HG03460 (cell line): Measurements from ENCODE around the gene MAP3K14.

Experiments used
- ATAC-seq: cut with Tn5 transposase; IDR thresholded peaks from one replicate; pipeline ENCODE4 v1.9.1; 2021; ENCODE audit not compliant: unreplicated experiment

The MAP3K14 gene

DNA sequence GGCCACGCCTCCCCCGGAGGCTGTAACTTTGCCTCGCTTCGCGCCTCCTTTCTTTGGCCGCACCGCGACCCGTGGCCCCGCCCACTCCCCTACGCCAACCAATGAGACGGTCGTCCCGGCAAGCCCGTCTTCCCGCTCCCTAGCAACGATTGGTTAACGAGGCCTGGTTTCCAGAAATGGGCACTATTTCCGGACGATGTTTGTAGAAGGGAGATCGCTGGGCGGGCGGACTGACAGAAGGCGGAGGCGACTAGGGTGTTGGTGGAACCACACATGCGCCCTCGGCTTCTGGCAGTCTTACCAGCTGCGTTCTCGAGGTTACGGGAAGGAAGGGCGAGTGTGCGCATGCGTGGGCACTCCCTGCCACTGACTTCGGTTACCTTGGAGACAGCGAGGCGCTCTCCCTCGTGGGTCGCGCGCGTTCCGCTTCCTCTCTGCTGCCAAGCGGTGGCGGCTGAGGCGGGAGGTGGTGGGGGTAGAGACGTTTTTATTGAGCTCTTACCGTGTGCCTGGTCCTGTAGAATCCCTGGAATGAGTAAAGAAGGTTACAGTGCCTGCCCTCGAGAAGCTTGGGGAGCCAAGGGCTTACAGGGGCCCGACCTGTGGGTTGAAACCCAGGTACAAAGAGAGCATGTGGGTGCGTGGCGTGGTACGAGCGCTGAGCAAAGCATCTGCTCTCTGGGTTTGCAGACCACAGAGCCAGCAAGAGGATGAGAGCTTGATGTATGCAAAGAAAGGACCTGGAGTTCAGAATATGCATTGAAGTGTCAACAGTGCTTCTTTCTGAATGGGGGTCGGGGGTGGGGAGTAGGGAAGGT, 500 bp upstream of the MAP3K14 start:
- peak; percentile 69 for ATAC-seq

DNA sequence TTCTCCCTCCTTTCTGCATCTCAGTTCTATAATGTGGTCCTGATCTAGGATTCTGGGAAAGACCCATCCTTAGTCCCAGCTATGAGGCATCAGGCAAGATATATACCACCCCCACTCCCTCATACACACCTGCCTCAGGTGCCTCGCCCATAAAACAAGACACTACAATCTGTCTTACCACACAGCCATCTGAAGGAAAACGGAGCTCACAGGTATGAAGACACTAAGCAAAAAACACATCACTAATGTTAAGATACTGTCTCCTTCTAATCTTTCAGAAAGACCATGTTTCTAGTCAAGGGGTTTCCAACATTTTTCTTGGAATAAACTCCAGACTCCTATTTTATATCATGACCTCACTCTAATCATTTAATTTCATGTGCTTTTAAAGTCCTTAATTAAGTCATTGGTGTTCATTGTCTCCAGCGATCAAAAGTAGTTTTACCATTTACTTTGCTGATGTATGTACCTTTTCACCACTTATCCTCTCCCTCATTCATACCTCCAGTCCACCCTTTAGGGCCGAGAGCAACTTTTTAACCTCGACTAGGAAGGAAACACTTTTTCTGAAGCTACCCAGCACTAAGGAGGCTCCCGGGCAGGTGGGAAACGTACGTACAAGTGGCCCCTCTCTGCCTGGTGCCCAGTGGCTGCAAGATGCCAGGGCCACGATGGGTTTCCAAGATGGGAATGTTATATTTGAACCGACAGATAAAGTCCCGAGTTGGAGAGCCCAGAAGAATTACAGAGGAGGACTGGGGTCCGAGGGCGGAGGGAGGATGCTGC, 979 bp downstream of the MAP3K14 start:
- ATAC-seq = no peak

DNA sequence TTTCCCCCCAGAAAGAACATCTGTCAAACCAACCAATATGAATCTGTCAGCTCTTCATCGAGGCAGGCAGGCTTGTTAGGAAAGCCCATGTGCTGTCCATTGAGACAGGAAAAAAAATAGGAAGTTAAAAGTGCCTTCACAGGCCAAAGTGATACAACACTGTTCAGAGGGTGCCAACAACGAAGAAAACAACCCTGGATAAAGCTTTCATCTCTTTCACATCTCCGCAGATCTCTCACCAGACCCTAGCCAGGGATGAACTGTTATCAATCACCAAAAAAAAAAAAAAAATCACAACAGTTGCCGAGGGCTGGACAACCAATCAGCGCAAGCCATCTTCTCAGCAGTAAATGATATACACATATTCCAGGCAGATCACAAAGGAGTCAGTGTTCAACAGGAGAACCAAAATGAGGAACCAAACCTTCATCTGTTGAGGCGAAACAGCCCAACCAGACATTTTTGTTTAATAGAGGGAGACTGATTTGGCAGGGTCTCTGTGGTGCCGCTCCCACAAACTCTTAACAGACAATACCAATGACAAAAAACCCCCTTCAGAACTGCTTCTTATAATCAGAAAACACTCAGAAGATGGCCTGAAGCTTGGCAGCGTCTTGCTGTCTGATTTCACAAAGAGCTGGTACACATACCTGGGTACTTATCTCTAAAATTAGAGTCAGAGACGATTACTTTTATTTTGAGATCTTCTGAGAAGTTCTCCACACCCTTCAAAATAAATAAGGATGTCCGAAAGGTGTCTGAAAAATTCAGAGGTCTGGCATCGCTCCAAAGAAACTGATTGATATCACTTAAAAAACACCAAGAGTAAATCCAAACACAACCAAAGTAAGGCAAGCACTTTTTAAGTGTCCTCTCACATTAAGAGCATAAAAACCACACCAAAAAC, 1.8 kb downstream of the MAP3K14 start:
- no peak for ATAC-seq

DNA sequence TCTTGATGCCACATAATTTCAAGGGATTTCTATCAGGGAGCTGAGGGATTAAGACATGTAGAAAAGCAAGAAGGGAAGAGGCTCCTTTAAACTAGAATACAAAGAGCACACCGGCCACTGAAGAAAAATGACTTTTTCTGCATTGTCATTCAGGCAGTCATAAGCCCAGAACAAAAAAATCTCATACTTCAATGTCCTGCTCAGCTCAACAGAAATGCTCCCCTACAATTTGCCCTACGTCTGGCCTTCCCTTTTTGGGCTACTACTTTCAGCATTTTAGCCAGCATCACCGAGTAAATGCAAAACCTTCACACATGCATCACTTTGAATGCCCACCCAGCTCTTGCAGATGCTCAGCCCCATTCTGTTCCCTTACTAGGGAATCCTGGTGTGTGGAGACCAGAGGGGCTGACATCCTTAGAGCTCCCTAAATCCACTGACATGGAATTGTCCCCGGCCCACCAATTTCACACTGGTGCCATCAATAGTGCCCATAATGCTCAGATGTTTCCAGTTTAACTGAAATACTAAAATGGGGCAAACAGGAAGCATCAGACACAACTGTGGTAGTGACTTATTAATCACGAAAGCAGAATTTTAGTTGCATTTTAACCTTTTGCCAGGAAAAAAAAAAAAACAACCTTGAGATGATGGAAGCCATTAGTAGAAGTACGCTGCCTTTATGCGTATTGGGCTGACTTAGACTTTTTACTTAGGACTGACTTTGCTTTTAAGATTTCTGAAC, 2.7 kb downstream of the MAP3K14 start:
- no peak for ATAC-seq

DNA sequence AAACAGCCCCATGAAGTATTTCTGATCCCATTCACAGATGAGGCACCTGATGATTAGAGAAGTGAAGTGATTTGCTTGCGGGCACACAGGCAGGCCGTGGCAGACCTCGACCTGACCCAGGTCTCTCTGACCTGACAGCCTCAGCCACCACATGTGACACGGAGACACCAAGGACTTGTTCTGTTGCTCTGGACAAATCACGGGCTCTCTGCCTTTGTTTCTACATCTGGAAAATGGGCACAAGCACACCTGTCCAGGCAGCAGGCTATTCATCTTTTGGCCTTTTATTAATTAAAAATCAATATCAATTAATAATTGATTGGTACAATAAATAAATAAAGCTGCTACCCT, 3.4 kb downstream of the MAP3K14 start:
- ATAC-seq = no peak

DNA sequence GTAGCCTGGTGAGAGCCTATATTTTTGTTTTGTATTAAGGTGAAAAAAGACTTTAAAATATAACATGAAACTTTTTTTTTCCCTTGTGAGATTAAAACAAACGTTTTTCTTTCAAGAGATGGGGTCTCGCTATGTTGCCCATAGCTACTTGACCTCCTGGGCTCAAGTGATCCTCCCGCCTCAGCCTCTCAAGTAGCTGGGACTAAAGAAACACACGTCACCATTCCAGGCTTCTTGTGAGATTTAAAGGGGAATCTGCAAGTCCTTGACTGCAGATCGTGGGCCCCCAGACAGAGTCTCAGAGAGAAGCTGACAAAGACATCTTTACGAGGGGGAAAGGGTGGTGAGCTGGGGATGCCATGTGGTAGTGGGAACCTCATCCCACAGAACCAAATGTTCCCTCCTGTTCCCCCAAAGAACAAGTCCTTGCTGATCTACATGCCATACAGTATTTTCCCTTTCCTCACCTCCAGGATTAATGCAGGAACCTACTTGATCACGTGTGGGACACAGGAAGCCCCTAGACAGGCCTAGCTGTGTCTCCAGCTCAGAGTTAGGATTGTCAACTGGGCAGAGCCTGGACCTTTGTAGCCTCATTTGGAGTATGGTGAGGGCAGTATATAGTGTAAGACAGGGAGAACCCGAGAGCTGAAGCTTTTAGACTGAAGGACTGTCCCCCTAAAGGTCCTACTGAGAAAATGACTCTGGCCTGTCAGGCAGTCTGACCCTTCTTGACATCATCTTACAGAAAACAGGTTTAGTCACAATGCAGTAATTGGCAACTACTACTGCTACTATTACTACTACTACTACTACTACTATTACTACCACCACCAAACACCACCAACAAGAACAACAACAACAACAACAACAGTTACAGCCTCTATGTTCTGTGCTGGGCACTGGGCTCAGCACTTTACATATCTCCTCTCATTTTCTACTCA, 4.1 kb downstream of the MAP3K14 start:
- no peak for ATAC-seq

DNA sequence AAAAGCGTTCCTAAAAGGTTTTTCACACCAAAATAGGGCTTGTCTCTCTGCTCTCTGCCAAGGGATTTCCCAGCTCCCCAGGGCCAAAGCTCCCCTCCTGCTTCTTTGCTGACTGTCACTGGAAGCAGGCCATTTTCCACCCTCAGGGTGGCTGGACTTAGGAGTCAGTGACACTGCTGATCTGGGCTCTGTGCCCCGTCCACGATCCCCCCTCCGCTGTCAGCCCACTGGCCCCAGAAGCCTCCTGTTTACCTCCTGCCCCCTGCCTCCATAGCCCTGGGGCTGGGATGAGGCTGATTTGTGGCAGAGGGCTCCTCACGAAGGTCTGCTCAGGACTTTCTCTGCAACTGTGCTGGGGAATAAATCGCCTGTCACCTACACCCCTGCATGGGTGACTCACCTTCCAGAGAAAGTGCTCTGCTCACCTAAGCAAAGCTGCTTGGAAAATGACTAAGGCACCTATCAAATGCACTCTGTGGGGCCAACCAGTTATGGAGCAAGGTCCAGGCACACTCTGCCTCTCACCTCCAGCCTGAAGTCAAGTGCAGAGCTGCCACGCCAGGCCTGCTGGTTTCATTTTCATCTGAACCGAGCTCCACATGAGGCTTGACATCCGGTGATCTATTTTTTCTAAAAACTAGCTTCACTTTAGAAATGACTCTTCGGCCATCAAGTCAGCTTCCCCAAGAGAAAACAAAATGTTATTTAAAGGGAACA, 4.9 kb downstream of the MAP3K14 start:
- no peak for ATAC-seq

DNA sequence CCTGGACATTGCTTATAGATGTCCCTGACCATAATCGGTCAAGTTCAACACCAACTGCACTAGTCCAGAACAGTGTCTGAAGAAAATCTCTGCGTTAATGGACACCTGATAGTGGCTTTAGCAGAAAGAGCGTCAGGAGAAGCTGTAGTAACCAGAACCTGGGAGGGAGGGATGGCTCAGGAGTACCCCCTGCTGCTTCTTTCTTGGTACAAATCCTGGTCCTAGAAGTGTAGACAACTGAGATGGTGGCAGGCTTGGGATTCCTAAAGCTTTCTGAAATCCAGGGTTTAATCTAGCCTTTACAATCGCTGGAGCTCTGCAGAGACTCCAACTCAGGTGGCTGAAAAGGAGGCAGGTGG, 5.4 kb downstream of the MAP3K14 start:
- ATAC-seq = no peak

DNA sequence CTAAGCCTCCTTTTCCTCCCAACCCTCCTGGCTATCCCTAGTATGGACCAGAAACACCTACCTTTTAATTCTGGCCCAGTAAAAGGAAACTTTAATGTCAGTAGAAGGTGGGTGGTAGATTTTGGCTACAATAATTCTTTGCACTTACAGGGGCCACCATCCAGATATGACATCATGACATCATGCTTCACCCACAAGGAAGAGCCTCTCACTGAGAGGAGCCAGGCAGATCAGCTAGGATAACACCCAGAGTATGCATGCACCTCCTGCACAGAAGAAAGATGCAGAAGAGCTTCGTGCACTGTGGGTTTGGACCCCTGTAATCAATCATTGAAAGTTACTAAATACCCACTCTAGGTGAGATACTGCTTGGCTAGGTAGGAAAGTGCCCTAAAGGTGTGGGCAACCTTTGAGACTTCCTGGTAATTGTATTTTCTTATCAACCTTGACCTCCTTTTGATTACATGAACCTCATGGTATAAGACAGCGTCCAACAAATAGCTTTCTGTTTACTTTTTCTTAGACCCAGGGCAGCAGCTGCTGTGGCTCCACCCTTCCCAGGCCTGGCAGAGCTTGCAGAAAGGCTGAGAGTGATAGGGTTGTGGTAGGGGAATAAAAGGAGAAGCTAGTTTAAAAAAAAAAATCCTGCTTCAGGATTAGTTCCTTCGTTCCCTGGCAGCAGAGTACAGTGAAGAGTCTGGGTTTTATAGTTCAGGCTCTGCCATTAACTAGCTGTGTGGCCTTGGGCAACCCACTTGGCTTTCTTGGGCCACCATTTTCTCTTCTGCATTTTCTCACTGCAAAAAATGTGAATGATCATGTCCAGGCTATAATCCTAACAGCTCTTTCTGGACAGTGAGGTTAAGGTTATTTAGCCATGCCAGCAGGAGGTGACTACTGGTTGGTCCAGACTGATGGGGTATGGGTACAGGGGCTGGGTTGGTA, 6.2 kb downstream of the MAP3K14 start:
- ATAC-seq = no peak

DNA sequence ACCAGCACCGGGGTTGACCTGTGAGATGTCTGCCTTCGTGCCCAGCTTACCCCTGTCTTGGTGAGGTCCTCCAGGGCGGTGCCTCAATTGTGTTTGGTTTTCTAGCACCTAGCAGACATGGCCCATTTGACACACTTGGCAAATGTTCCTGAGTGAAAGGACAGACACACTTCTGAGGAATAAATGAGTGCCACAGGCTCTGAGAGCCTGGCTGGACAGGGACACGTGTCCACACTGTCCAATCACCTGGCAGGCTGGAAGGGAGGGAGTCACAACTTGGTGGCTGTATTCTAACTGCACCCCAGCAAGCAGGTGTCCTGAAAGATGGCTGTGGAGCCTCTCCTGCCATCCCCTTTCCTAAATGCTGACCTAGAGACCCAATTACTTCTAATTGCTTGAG, 7.4 kb downstream of the MAP3K14 start:
- no peak for ATAC-seq

DNA sequence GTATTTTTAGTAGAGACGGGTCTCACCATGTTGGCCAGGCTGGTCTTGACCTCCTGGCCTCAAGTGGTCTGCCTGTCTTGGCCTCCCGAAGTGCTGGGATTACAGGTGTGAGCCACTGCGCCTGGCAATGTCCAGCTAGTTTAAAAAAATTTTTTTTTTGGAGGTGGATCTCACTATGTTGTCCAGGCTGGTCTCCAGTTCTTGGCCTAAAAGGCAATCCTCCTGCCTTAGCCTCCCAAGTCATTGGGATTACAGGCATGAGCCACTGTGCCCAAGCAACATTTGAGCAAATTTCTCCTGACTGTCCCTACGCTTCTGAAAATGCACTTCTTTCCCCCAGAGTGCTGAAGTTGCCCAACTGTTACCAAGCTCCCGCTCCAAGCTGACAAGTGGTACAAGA, 8.0 kb downstream of the MAP3K14 start:
- ATAC-seq = no peak

DNA sequence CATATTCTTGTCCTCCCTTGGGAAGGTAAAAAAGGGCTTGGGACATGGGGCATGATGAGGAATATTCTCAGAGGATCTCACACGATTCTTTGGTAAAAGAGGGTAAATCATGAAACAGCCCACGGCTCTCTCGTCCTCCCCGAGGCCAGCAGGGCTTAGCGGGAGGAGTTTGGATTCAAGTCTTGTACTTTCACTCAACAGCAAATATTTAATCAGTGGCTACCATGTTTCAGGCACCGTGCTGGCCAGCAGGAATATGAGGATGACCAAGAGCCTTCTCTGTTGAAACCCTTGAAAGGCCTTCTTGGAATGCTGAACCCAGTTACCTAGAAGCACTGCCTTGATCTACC, 8.8 kb downstream of the MAP3K14 start:
- ATAC-seq = no peak

DNA sequence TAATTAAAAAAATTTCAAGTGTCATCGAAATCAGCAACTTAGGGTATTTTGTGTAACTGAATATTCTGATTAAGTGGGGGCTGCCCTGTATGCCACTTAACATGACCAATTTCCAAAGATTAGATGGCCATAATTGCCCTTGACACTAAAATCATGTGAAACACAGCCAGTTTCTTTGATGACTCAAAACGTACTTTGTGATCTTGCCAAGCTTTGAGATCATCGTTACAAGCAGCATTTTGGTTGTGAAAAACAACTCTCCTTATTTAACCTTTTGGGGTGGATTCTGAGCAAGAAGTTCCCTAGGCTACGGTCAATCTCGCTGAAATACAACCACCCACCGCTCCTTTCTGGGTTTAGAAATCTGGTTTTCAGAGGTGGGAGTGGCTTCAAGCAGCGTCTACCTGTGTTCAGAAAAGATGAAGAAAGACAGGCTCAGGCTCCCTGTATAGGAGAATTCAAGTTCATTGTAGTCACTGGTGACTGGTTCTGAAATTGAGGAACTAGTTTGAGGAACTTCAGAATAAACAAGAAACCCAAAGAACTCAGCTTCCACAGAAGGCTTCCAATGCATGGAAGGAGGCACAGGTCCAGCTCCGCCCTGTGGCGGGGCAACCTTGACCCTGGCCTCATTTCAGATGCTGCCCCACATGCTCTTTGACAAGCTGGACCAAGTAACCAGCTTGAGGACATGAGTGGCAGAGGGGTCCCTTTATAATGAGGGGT, 9.4 kb downstream of the MAP3K14 start:
- ATAC-seq = no peak

DNA sequence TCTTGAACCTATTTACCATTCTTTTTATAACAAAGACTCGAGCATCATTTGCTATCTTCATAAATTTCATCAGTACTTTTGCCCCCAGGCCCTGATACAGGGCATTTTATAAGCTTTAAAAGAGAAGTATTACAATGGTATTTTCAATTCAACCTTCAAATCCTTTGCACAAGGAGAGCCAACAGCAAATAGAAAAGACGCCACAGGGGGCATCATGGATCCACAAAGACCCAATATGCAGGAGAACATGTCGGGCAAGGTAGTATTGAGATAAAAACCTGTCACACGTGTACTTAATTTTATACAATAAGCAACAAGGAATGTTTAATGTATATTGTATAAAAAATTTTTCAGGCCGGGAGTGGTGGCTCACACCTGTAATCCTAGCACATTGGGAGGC, 10.2 kb downstream of the MAP3K14 start:
- ATAC-seq = no peak

DNA sequence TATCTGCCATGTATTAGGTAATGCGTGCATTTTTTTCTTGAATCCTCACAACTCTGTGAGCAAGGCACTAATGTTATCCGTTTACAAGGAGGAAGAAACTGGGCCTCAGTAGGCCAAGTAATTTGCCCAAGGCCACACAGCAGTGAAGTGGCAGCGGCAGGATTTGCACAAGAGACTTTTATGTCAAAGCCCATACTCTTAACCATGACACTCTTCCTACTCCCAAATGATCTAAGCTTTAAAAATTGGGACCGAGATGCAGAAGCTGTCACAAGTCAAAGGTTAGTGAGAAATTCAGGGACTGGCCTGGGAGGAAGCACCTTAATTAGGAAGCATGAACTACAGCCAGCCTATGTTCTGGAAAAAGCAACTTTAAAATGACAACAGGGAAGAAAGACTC, 10.7 kb downstream of the MAP3K14 start:
- ATAC-seq = no peak

DNA sequence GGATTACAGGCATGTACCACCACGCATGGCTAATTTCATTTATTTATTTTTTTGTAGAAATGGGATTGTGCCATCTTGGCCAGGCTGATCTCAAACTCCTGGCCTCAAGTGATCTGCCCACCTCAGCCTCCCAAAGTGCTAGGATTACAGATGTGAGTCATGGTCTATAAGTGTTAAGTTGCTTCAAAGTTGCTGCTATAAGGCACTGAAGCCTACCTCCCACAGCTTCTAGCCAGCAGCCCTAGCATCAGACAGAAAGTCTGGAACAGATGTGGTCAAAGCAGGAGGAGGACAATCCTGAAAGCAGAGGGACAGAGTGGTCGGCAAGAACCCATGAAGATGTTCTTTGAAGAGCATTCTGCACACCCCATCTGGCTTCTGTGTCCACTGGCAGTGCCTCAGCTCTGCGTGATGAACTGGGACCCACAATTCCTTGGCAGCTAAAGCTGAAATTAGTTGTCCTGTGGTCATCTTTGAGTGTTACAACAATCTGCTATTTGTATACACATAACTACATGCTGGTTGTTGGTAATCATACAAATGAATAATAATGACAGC, 11.2 kb downstream of the MAP3K14 start:
- ATAC-seq = no peak

DNA sequence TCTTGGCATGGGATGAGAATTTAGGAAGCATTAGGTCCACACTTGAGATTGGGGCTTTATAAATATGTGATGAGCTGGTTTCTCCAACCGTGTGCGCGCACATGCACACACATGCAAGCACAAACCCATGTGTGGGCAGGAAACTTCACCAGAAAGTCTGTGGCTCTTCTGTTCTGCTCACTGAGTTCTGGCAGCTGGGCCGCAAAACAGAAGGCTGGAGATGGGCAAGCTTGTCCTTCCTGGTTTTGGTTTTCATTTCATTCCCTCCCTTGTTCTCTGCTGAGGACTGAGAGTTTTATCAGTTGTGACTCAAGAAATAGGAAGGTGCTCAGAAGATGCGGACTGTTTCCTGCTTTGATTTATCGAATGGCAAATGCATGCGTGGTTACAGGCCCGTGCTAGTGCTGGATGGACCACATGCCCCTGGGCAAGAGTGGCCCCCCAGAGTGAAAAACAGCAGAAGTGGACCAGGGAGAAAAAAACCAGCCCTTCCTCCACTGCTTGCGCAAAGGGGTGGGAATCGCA, 14.1 kb downstream of the MAP3K14 start:
- peak; percentile 56 for ATAC-seq
